Liver (tissue), 9 donors: ENCODE measurements around the gene LTB4R2. TPM values are rescaled to one million over a fixed set of nuclear protein-coding genes. Genes with fewer than 3 reads are reported as not detected.

Experiments
- DNase-seq: peaks from one replicate; pipeline ENCODE4 v3.0.0-alpha.2; 2017; ENCODE audit warnings: low spot score
- H3K27ac ChIP-seq, 2 donors: one replicate each; pipeline ENCODE4 v1.7.0; 2013; ENCODE audit warnings: inconsistent platforms in 2 of 2, low read length in 2 of 2, control low read depth in 1 of 2, low read depth in 1 of 2, mild to moderate bottlenecking in 1 of 2
- H3K27me3 ChIP-seq, 4 donors: one replicate each; pipeline versions ENCODE4 v1.6.1 to v1.7.0; 2013; ENCODE audit warnings: low read length in 3 of 4, inconsistent platforms in 1 of 4, mild to moderate bottlenecking in 1 of 4, moderate library complexity in 1 of 4; ENCODE audit not compliant: control insufficient read depth in 4 of 4, insufficient read depth in 4 of 4
- H3K36me3 ChIP-seq, 4 donors: one replicate each; pipeline versions ENCODE4 v1.6.1 to v1.7.0; 2013; ENCODE audit warnings: low read length in 3 of 4, mild to moderate bottlenecking in 3 of 4, low read depth in 1 of 4, moderate library complexity in 1 of 4; ENCODE audit not compliant: control insufficient read depth in 4 of 4, insufficient read depth in 3 of 4
- H3K4me1 ChIP-seq, 4 donors: one replicate each; pipeline versions ENCODE4 v1.6.1 to v1.7.0; 2013; ENCODE audit warnings: low read length in 3 of 4, mild to moderate bottlenecking in 3 of 4, moderate library complexity in 1 of 4; ENCODE audit not compliant: control insufficient read depth in 4 of 4, insufficient read depth in 4 of 4
- H3K4me3 ChIP-seq, 3 donors: one replicate each; pipeline versions ENCODE4 v1.6.1 to v1.7.0; 2013; ENCODE audit warnings: low read length in 3 of 3, control low read depth in 1 of 3, low read depth in 1 of 3, mild to moderate bottlenecking in 1 of 3
- H3K9ac ChIP-seq, 2 donors: one replicate each; pipeline ENCODE4 v1.7.0; 2013; ENCODE audit warnings: low read length in 2 of 2, mild to moderate bottlenecking in 2 of 2, moderate library complexity in 2 of 2, control low read depth in 1 of 2, low read depth in 1 of 2
- H3K9me3 ChIP-seq, 4 donors: one replicate each; pipeline versions ENCODE4 v1.6.1 to v1.7.0; 2013; ENCODE audit warnings: low read length in 3 of 4; ENCODE audit not compliant: control insufficient read depth in 4 of 4
- ATF3 ChIP-seq: IDR thresholded peaks from 2 replicates; pipeline ENCODE4 v1.6.1; 2016; ENCODE audit warnings: antibody characterized with exemption
- EGR1 ChIP-seq, 2 donors: IDR thresholded peaks; 2 replicates each; pipeline ENCODE4 v1.6.1; 2016 to 2018; ENCODE audit warnings: antibody characterized with exemption in 2 of 2, low read depth in 2 of 2
- FOXA1 ChIP-seq: IDR thresholded peaks from 2 replicates; pipeline ENCODE4 v1.6.1; 2016; ENCODE audit warnings: antibody characterized with exemption
- FOXA2 ChIP-seq: IDR thresholded peaks from 2 replicates; pipeline ENCODE4 v1.6.1; 2016; ENCODE audit warnings: antibody characterized with exemption
- HNF4G ChIP-seq: IDR thresholded peaks from 2 replicates; pipeline ENCODE4 v1.6.1; 2016; ENCODE audit warnings: antibody characterized with exemption
- JUND ChIP-seq, 2 donors: IDR thresholded peaks; 2 replicates each; pipeline ENCODE4 v1.6.1; 2016; ENCODE audit warnings: antibody characterized with exemption in 2 of 2
- MAX ChIP-seq: IDR thresholded peaks from 2 replicates; pipeline ENCODE4 v1.6.1; 2016; ENCODE audit warnings: antibody characterized with exemption
- NR2F2 ChIP-seq: IDR thresholded peaks from 2 replicates; pipeline ENCODE4 v1.6.1; 2016; ENCODE audit warnings: antibody characterized with exemption
- RAD21 ChIP-seq, 2 donors: IDR thresholded peaks; 2 replicates each; pipeline ENCODE4 v1.6.1; 2016; ENCODE audit warnings: antibody characterized with exemption in 2 of 2, mild to moderate bottlenecking in 2 of 2
- RXRA ChIP-seq, 2 donors: IDR thresholded peaks; 2 replicates each; pipeline ENCODE4 v1.6.1; 2017 to 2018; ENCODE audit warnings: antibody characterized with exemption in 2 of 2, mild to moderate bottlenecking in 1 of 2
- SP1 ChIP-seq: IDR thresholded peaks from 2 replicates; pipeline ENCODE4 v1.6.1; 2018; ENCODE audit warnings: antibody characterized with exemption, mild to moderate bottlenecking
- TAF1 ChIP-seq: conservative IDR thresholded peaks from 2 replicates; pipeline ENCODE4 v1.6.1; 2016; ENCODE audit warnings: antibody characterized with exemption, mild to moderate bottlenecking
- ZBTB33 ChIP-seq: IDR thresholded peaks from 2 replicates; pipeline ENCODE4 v1.6.1; 2016; ENCODE audit warnings: antibody characterized with exemption
- WGBS: extraction: QIAGEN DNeasy Blood & Tissue Kit; methylation state at CpG from one replicate; pipeline ENCODE4 v1.1.7; 2013; 5-methylcytosine and 5-hydroxymethylcytosine counted together
- polyA plus RNA-seq, 2 donors: library from polyadenylated mRNA; stranded (reverse) in 1 of 2; unstranded in 1 of 2; fragments of 200-250 nt in 1 of 2; fragments of >200 nt in 1 of 2; fragmentation: Nextera tagmentation in 1 of 2; extraction: Ambion mirVana in 1 of 2; gene quantifications; one replicate each; pipeline versions ENCODE4 v1.2.1 to v1.2.3, GENCODE V29; 2013 to 2015
- total RNA-seq, 2 donors: library from RNA; depleted of rRNA; stranded (reverse); fragments of >200 nt; gene quantifications; one replicate each; pipeline ENCODE4 v1.2.3, GENCODE V29; 2014
- TF ChIP-seq, protein P1 (sequence below): IDR thresholded peaks from 2 replicates; pipeline ENCODE4 v1.6.1; 2016; ENCODE audit warnings: antibody characterized with exemption, mild to moderate bottlenecking
- TF ChIP-seq, protein P2 (sequence below): fragments of 150-350 bp; IDR thresholded peaks from 2 replicates; pipeline ENCODE4 v1.5.1; 2017; ENCODE audit warnings: improper control_type of control experiment, low read depth, low read length; ENCODE audit not compliant: missing input control
- donor health status: healthy.
- donor health status: healthy.
- donor health status: healthy.
- donor health status: healthy.
- donor health status: healthy.

LTB4R2 gene
- total and polyA plus RNA-seq, 4 donors, result 0.28 to 11.3 (median 1.9) TPM

DNA sequence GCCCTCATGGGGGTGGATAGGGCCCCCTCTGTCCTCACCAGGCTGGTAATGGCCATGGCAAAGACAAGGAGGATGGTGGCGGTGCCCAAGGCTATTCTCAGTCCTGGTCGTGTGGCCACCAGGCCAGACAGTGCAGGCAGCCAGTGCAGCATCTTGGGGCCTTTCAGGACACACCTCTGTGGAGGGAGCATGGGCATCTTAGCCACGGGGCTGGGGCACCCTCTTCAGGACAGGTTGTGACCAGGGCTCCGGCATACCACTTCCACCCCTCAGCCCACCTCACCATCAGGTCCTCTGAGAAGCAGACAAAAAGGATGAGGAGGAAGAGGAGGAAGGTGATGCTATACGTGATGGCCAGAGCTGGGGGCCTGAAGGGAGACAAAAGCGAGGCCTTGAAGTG, 14.1 kb downstream of the LTB4R2 start (continued):
- TF ChIP-seq, protein P1, sequence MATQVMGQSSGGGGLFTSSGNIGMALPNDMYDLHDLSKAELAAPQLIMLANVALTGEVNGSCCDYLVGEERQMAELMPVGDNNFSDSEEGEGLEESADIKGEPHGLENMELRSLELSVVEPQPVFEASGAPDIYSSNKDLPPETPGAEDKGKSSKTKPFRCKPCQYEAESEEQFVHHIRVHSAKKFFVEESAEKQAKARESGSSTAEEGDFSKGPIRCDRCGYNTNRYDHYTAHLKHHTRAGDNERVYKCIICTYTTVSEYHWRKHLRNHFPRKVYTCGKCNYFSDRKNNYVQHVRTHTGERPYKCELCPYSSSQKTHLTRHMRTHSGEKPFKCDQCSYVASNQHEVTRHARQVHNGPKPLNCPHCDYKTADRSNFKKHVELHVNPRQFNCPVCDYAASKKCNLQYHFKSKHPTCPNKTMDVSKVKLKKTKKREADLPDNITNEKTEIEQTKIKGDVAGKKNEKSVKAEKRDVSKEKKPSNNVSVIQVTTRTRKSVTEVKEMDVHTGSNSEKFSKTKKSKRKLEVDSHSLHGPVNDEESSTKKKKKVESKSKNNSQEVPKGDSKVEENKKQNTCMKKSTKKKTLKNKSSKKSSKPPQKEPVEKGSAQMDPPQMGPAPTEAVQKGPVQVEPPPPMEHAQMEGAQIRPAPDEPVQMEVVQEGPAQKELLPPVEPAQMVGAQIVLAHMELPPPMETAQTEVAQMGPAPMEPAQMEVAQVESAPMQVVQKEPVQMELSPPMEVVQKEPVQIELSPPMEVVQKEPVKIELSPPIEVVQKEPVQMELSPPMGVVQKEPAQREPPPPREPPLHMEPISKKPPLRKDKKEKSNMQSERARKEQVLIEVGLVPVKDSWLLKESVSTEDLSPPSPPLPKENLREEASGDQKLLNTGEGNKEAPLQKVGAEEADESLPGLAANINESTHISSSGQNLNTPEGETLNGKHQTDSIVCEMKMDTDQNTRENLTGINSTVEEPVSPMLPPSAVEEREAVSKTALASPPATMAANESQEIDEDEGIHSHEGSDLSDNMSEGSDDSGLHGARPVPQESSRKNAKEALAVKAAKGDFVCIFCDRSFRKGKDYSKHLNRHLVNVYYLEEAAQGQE, result no peak
- TF ChIP-seq ATF3 (no peak), EGR1 (IDR thresholded peaks at IDR 0.05; ENCODE audit: low read depth in 2 of 2) (no peak), RXRA (IDR thresholded peaks at IDR 0.05) (no peak)
- TF ChIP-seq, protein P2, sequence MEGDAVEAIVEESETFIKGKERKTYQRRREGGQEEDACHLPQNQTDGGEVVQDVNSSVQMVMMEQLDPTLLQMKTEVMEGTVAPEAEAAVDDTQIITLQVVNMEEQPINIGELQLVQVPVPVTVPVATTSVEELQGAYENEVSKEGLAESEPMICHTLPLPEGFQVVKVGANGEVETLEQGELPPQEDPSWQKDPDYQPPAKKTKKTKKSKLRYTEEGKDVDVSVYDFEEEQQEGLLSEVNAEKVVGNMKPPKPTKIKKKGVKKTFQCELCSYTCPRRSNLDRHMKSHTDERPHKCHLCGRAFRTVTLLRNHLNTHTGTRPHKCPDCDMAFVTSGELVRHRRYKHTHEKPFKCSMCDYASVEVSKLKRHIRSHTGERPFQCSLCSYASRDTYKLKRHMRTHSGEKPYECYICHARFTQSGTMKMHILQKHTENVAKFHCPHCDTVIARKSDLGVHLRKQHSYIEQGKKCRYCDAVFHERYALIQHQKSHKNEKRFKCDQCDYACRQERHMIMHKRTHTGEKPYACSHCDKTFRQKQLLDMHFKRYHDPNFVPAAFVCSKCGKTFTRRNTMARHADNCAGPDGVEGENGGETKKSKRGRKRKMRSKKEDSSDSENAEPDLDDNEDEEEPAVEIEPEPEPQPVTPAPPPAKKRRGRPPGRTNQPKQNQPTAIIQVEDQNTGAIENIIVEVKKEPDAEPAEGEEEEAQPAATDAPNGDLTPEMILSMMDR, result no peak

DNA sequence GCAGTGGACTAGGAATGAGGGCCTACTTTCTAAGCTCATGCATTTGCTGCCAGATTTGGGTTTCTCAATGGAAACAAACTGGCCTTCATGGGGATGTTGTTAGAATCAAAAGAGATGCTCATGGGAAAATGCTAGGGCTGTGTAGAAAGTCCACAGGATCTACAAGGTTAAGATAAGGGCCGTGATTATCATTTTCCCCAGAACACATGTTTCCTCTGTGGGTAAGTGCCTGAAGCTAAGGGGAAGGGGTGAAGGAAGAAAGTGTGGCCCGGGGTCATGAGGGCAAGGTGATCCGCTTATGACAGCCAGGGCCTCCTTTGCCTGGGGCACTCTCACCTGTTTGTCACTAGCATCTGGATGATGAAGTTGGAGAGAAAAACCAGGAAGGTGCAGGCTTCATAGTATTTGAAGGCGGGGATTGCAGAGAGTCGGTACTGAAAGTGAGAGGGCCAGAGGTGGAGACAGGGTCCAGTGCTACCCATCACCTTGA, 15.1 kb downstream of the LTB4R2 start:
- WGBS, result 82% methylated on average over 5 of the region's 5 CpGs
- no peak overlapping the region for H3K9ac ChIP-seq
- DNase-seq, result no peak
- H3K9me3 ChIP-seq, result no peaks in the 10 kb centered on the region
- no peak overlapping the region for H3K4me3 ChIP-seq
- no peak overlapping the region for H3K27ac ChIP-seq
- H3K27me3 ChIP-seq, result no peaks in the 10 kb centered on the region
- H3K4me1 ChIP-seq, result peaks cover 0 to 6% (median 1%) of the 10 kb centered on the region in 4 donors
- H3K36me3 ChIP-seq, result no peaks in the 10 kb centered on the region
- TF ChIP-seq NR2F2 (no peak), FOXA2 (no peak), MAX (no peak), SP1 (no peak), ATF3 (no peak), FOXA1 (no peak), EGR1 (IDR thresholded peaks at IDR 0.05; ENCODE audit: low read depth in 2 of 2) (no peak), TAF1 (no peak), HNF4G (no peak), ZBTB33 (no peak), JUND (IDR thresholded peaks at IDR 0.05) (no peak), RAD21 (IDR thresholded peaks at IDR 0.05) (no peak)
- TF ChIP-seq, protein P1, result no peak
